Endothelial cell of umbilical vein (primary cell): ENCODE results near the gene PDCD2. TPM values are rescaled to one million over a fixed set of nuclear protein-coding genes. Genes with fewer than 3 reads are reported as not detected.

Source experiments
- BruUV-seq: library from RNA; stranded (reverse); fragments of 400-500 nt; replicated peaks from 2 replicates; lab custom pipeline; 2021; lab: Mats Ljungman, UMichigan
- CTCF ChIA-PET: fragments of 300-600, 350-600 bp; sonication (Branson Sonifier 250); formaldehyde crosslinking; loops from one replicate; lab custom pipeline; 2021; ENCODE audit warnings: antibody characterized with exemption, inconsistent platforms; lab: Charles Lee
- POLR2A ChIA-PET: fragments of 300-600, 350-600 bp; sonication (Branson Sonifier 250); formaldehyde crosslinking; loops from one replicate; lab custom pipeline; 2021; ENCODE audit warnings: antibody characterized with exemption, inconsistent platforms; lab: Charles Lee
- DNase-seq: peaks from one replicate; pipeline ENCODE4 v3.0.0-alpha.2; 2011; ENCODE audit warnings: low read depth, low spot score
- FAIRE-seq: peaks from 2 replicates; lab custom pipeline; 2011; peaks lifted over from hg19 to GRCh38; lab: Jason Lieb, UNC
- H2AFZ ChIP-seq: 2 replicates; pipeline ENCODE4 v1.6.0; 2012; ENCODE audit warnings: low read depth, low read length, control low read depth, inconsistent platforms
- H3K27ac ChIP-seq: 2 replicates; pipeline ENCODE4 v1.5.1; 2011; ENCODE audit warnings: low read depth, mild to moderate bottlenecking, control low read depth, low read length, moderate library complexity; ENCODE audit not compliant: insufficient read depth
- H3K27me3 ChIP-seq, 2 experiments: 2 replicates each; pipeline versions ENCODE4 v1.6.0 to v1.6.1; 2011; ENCODE audit warnings: low read length in 2 of 2, mixed read lengths in 1 of 2; ENCODE audit not compliant: control insufficient read depth in 2 of 2, insufficient read depth in 2 of 2
- H3K36me3 ChIP-seq, 2 experiments: 2 replicates in 1 of 2; 3 replicates in 1 of 2; pipeline ENCODE4 v1.5.1; 2011; ENCODE audit warnings: low read length in 2 of 2, mild to moderate bottlenecking in 1 of 2, moderate library complexity in 1 of 2; ENCODE audit not compliant: control insufficient read depth in 2 of 2, insufficient read depth in 2 of 2; ENCODE audit errors: extremely low read depth in 1 of 2
- H3K4me1 ChIP-seq: 3 replicates; pipeline ENCODE4 v1.5.1; 2011; ENCODE audit warnings: mild to moderate bottlenecking, low read length; ENCODE audit not compliant: control insufficient read depth, insufficient read depth; ENCODE audit errors: extremely low read depth
- H3K4me2 ChIP-seq: 2 replicates; pipeline ENCODE4 v1.6.1; 2011; ENCODE audit warnings: low read length, control low read depth, mixed read lengths; ENCODE audit not compliant: insufficient read depth
- H3K4me3 ChIP-seq, 3 experiments: fragments of 200-600 bp in 1 of 3; sonication (generic), shearing (Covaris generic) in 1 of 3; replicated peaks in 1 of 3; 2 replicates each; pipeline ENCODE4 v1.5.1; 2011 to 2016; ENCODE audit warnings: control low read depth in 3 of 3, low read length in 3 of 3, mild to moderate bottlenecking in 2 of 3, inconsistent platforms in 1 of 3, low read depth in 1 of 3, moderate library complexity in 1 of 3; ENCODE audit not compliant: insufficient read depth in 1 of 3
- H3K79me2 ChIP-seq: 2 replicates; pipeline ENCODE4 v1.6.0; 2012; ENCODE audit warnings: low read length, inconsistent platforms; ENCODE audit not compliant: control insufficient read depth, insufficient read depth
- H3K9ac ChIP-seq: replicated peaks from 2 replicates; pipeline ENCODE3; 2011; ENCODE audit warnings: low read length, control low read depth; ENCODE audit not compliant: insufficient read depth; ENCODE audit errors: extremely low read depth
- H3K9me1 ChIP-seq: replicated peaks from 3 replicates; pipeline ENCODE4 v1.6.0; 2011; ENCODE audit warnings: mild to moderate bottlenecking, low read length; ENCODE audit not compliant: control insufficient read depth, insufficient read depth; ENCODE audit errors: extremely low read depth
- H3K9me3 ChIP-seq: replicated peaks from 2 replicates; pipeline ENCODE4 v1.5.1; 2012; ENCODE audit warnings: low read length, inconsistent platforms; ENCODE audit not compliant: control insufficient read depth, insufficient read depth
- H4K20me1 ChIP-seq: replicated peaks from 2 replicates; pipeline ENCODE3; 2011; ENCODE audit warnings: mild to moderate bottlenecking, low read length; ENCODE audit not compliant: control insufficient read depth, insufficient read depth; ENCODE audit errors: extremely low read depth
- EZH2 ChIP-seq: IDR thresholded peaks from 2 replicates; pipeline ENCODE4 v1.6.1; 2012; ENCODE audit warnings: borderline replicate concordance, low read depth, mild to moderate bottlenecking, moderate library complexity, low read length, inconsistent platforms; ENCODE audit not compliant: severe bottlenecking
- FOS ChIP-seq: IDR thresholded peaks from 2 replicates; pipeline ENCODE4 v1.6.1; 2011; ENCODE audit warnings: mild to moderate bottlenecking, low read length, moderate library complexity, borderline replicate concordance; ENCODE audit not compliant: insufficient read depth
- GATA2 ChIP-seq: IDR thresholded peaks from 2 replicates; pipeline ENCODE4 v1.7.0; 2011; ENCODE audit warnings: low read depth, mild to moderate bottlenecking, moderate library complexity, mixed read lengths, low read length; ENCODE audit not compliant: insufficient read length, insufficient read depth
- JUN ChIP-seq: IDR thresholded peaks from 2 replicates; pipeline ENCODE4 v1.6.1; 2011; ENCODE audit warnings: borderline replicate concordance, low read depth; ENCODE audit not compliant: insufficient read length, insufficient read depth
- MYC ChIP-seq: IDR thresholded peaks from one replicate; pipeline ENCODE4 v1.6.1; 2011; ENCODE audit warnings: mild to moderate bottlenecking, low read depth, low read length
- POLR2A ChIP-seq: IDR thresholded peaks from 2 replicates; pipeline ENCODE4 v1.6.1; 2012; ENCODE audit warnings: low read depth, mild to moderate bottlenecking, control low read depth, low read length
- POLR2AphosphoS5 ChIP-seq: IDR thresholded peaks from 2 replicates; pipeline ENCODE4 v1.6.1; 2012; ENCODE audit warnings: low read depth, mild to moderate bottlenecking, control low read depth, low read length, moderate library complexity; ENCODE audit not compliant: insufficient read depth
- dilution Hi-C: fragments of 300-500 bp; cut with MboI; formaldehyde crosslinking; loops from one replicate; pipeline ENCODE4 v1.15.0; 2019; ENCODE audit warnings: low sequenced_read_pairs; ENCODE audit not compliant: extremely low pct_ligation_motif_present
- intact Hi-C: fragments of 100-400 bp; cut with micrococcal nuclease; formaldehyde crosslinking; loops from one replicate; pipeline ENCODE4 v1.10.0; 2022
- polyA plus RNA-seq, 4 experiments: library from polyadenylated mRNA; depleted of rRNA in 3 of 4; stranded (reverse) in 3 of 4; unstranded in 1 of 4; fragments of >200 nt; gene quantifications; 2 replicates each; pipeline versions ENCODE4 v1.2.1 to v1.2.3, GENCODE V29; 2011 to 2012; ENCODE audit warnings: missing spikeins in 1 of 4
- total RNA-seq: library from RNA; stranded (reverse); gene quantifications from 2 replicates; pipeline ENCODE4 v1.2.3, GENCODE V29; 2021
- TF ChIP-seq, protein P1 (sequence below), 2 donors: IDR thresholded peaks; 1 replicate in 1 of 2; 2 replicates in 1 of 2; pipeline ENCODE4 v1.5.1; 2011; ENCODE audit warnings: low read length in 2 of 2, mild to moderate bottlenecking in 2 of 2, moderate library complexity in 2 of 2, control low read depth in 1 of 2, inconsistent platforms in 1 of 2, low read depth in 1 of 2; ENCODE audit not compliant: insufficient read depth in 1 of 2; ENCODE audit errors: extremely low read depth in 1 of 2
- TF ChIP-seq, protein P2 (sequence below): IDR thresholded peaks from 2 replicates; pipeline ENCODE4 v1.6.1; 2011; ENCODE audit not compliant: insufficient read depth, insufficient read length

Gene PDCD2
- total and polyA plus RNA-seq, 2 donors (not counting 3 experiments of a cell fraction or from before 2014, with no cell fraction given), result 53.9 to 67.8 TPM

DNA sequence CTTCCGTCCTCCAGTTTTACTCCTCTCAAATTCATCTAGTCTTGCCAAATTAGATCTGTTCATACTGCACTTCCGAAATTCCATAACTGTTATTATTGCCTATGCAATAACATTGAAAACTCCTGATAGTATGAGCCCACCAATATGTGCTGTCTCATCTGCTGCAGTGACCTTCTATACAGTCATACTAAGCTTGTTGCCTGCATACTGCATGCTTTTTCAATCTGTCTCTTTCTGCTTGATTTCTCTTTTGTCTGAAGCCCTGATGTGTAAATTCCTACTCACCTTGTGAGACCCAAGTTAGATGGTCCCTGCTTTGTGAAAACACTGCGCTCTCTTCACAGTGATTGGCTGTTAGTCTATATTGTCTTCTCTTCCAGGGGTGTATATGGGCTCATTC lies 29.1 kb downstream of the PDCD2 start:
- no peaks in the 10 kb centered on the region for H3K9me1 ChIP-seq
- peaks cover 54% of the 10 kb centered on the region for H3K79me2 ChIP-seq
- no peaks in the 10 kb centered on the region for H4K20me1 ChIP-seq
- H3K9me3 ChIP-seq, result no peaks in the 10 kb centered on the region
- H3K36me3 ChIP-seq, result peaks cover 0 to 3% of the 10 kb centered on the region in 2 experiments
- FAIRE-seq, result no peak
- peak overlapping the region; percentile 84 for H3K27ac ChIP-seq
- BruUV-seq, result no TSS peak
- dilution Hi-C loops, result no loop called here
- no peak for DNase-seq
- TF ChIP-seq POLR2AphosphoS5 (no peak), POLR2A (no peak), GATA2 (no peak), FOS (no peak), MYC (no peak), JUN (no peak), EZH2 (no peak)
- TF ChIP-seq, protein P1, sequence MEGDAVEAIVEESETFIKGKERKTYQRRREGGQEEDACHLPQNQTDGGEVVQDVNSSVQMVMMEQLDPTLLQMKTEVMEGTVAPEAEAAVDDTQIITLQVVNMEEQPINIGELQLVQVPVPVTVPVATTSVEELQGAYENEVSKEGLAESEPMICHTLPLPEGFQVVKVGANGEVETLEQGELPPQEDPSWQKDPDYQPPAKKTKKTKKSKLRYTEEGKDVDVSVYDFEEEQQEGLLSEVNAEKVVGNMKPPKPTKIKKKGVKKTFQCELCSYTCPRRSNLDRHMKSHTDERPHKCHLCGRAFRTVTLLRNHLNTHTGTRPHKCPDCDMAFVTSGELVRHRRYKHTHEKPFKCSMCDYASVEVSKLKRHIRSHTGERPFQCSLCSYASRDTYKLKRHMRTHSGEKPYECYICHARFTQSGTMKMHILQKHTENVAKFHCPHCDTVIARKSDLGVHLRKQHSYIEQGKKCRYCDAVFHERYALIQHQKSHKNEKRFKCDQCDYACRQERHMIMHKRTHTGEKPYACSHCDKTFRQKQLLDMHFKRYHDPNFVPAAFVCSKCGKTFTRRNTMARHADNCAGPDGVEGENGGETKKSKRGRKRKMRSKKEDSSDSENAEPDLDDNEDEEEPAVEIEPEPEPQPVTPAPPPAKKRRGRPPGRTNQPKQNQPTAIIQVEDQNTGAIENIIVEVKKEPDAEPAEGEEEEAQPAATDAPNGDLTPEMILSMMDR (IDR thresholded peaks at IDR 0.05; ENCODE audit: extremely low read depth in 1 of 2, insufficient read depth in 1 of 2, low read depth in 1 of 2, low read length in 2 of 2), result no peak
- TF ChIP-seq, protein P2, sequence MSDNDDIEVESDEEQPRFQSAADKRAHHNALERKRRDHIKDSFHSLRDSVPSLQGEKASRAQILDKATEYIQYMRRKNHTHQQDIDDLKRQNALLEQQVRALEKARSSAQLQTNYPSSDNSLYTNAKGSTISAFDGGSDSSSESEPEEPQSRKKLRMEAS, result no peak
- CTCF ChIA-PET, result no interaction called here
- POLR2A ChIA-PET, result no interaction called here
- H3K4me2 ChIP-seq, result peak overlapping the region; percentile 92
- H2AFZ ChIP-seq, result no peak overlapping the region
- H3K9ac ChIP-seq, result peak overlapping the region; percentile 89
- intact Hi-C loops, result loop anchor here (2.0 kb wide), 1 partner anchor 853 kb away; the partner anchor contains the start of genes C6orf120 and WDR27
- H3K4me3 ChIP-seq, result peak overlapping the region in 2 of 3 experiments; percentile 81 to 89
- H3K4me1 ChIP-seq, result peaks cover 22% of the 10 kb centered on the region
- no peaks in the 10 kb centered on the region for H3K27me3 ChIP-seq
